GM21390 (cell line): ENCODE measurements around the gene UCHL3.
A peak's percentile ranks its signal among the peaks of the same experiment; 100 is the strongest.

ENCODE experiments used
- ATAC-seq: cut with Tn5 transposase; IDR thresholded peaks from one replicate; pipeline ENCODE4 v1.9.1; 2021; ENCODE audit not compliant: unreplicated experiment

The UCHL3 gene

GRCh38 chr13:75547917-75548316 lies 1.7 kb upstream of the UCHL3 start:
- no peak for ATAC-seq

GRCh38 chr13:75550159-75550567 lies 572 bp downstream of the UCHL3 start:
- ATAC-seq, result peak; percentile 9

- no peak for ATAC-seq
These were observed 4.9 kb downstream of the UCHL3 start for GRCh38 chr13:75554464-75554863.

GRCh38 chr13:75554981-75555380 lies 5.4 kb downstream of the UCHL3 start:
- ATAC-seq, result no peak

GRCh38 chr13:75555836-75556235 lies 6.2 kb downstream of the UCHL3 start:
- no peak for ATAC-seq

GRCh38 chr13:75556961-75557360 lies 7.4 kb downstream of the UCHL3 start:
- ATAC-seq, result no peak

GRCh38 chr13:75558145-75558840 lies 8.7 kb downstream of the UCHL3 start:
- no peak for ATAC-seq

- no peak for ATAC-seq
These were observed 17.1 kb downstream of the UCHL3 start for GRCh38 chr13:75566658-75567057.

GRCh38 chr13:75569576-75569975 lies 20.0 kb downstream of the UCHL3 start:
- ATAC-seq, result no peak

GRCh38 chr13:75579529-75579928 lies 29.9 kb downstream of the UCHL3 start:
- peak; percentile 65 for ATAC-seq

GRCh38 chr13:75581874-75582640 lies 32.5 kb downstream of the UCHL3 start:
- no peak for ATAC-seq

- no peak for ATAC-seq
These were observed 33.5 kb downstream of the UCHL3 start for GRCh38 chr13:75583091-75583490.

- ATAC-seq, result no peak
These were observed 35.6 kb downstream of the UCHL3 start for GRCh38 chr13:75585153-75585552.

- ATAC-seq, result no peak
These were observed 38.1 kb downstream of the UCHL3 start for GRCh38 chr13:75587679-75588078.

GRCh38 chr13:75596657-75597182 lies 47.1 kb downstream of the UCHL3 start:
- ATAC-seq, result no peak

- no peak for ATAC-seq
These were observed 50.8 kb downstream of the UCHL3 start for GRCh38 chr13:75600371-75600770.

- ATAC-seq, result no peak
These were observed 53.4 kb downstream of the UCHL3 start for GRCh38 chr13:75603038-75603437.

- ATAC-seq, result no peak
These were observed 57.9 kb downstream of the UCHL3 start for GRCh38 chr13:75607447-75607846.

- ATAC-seq, result no peak
These were observed 60.9 kb downstream of the UCHL3 start for GRCh38 chr13:75610466-75610865.

GRCh38 chr13:75612354-75612753 lies 62.8 kb downstream of the UCHL3 start:
- no peak for ATAC-seq

- ATAC-seq, result no peak
These were observed 67.6 kb downstream of the UCHL3 start for GRCh38 chr13:75617230-75617629.

GRCh38 chr13:75618308-75618707 lies 68.7 kb downstream of the UCHL3 start:
- ATAC-seq, result no peak
